Measurements from ENCODE around the gene NWD2.

Gene NWD2

GRCh38 chr4:37441231-37442061, 196.9 kb downstream of the NWD2 start:
- no peak for DNase-seq (ENCODE audit: low read depth)

GRCh38 chr4:37442062-37442323, 197.4 kb downstream of the NWD2 start:
- DNase-seq (ENCODE audit: low read depth) = no peak

GRCh38 chr4:37443137-37443536, 198.6 kb downstream of the NWD2 start:
- no peak for DNase-seq (ENCODE audit: low read depth)

GRCh38 chr4:37445023-37445422, 200.5 kb downstream of the NWD2 start:
- no peak for DNase-seq (ENCODE audit: low read depth)

GRCh38 chr4:37446016-37446415, 201.5 kb downstream of the NWD2 start:
- DNase-seq (ENCODE audit: low read depth) = no peak

- DNase-seq (ENCODE audit: low read depth) = no peak
Measured at GRCh38 chr4:37447886-37448285, 203.3 kb downstream of the NWD2 start.

- no peak for DNase-seq (ENCODE audit: low read depth)
Measured at GRCh38 chr4:37450309-37450708, 205.8 kb downstream of the NWD2 start.

GRCh38 chr4:37450911-37451310, 206.4 kb downstream of the NWD2 start:
- no peak for DNase-seq (ENCODE audit: low read depth)

- DNase-seq (ENCODE audit: low read depth) = no peak
Measured at GRCh38 chr4:37451656-37452055, 207.1 kb downstream of the NWD2 start.

- no peak for DNase-seq (ENCODE audit: low read depth)
Measured at GRCh38 chr4:37452952-37453280, 208.4 kb downstream of the NWD2 start.

GRCh38 chr4:37453281-37453998, 208.9 kb downstream of the NWD2 start:
- no peak for DNase-seq (ENCODE audit: low read depth)

- no peak for DNase-seq (ENCODE audit: low read depth)
Measured at GRCh38 chr4:37453999-37454800, 209.7 kb downstream of the NWD2 start.

- no peak for DNase-seq (ENCODE audit: low read depth)
Measured at GRCh38 chr4:37455301-37456131, 211.0 kb downstream of the NWD2 start.

GRCh38 chr4:37461801-37462200, 217.3 kb downstream of the NWD2 start:
- no peak for DNase-seq (ENCODE audit: low read depth)

GRCh38 chr4:37463033-37463856, 218.7 kb downstream of the NWD2 start:
- no peak for DNase-seq (ENCODE audit: low read depth)

GRCh38 chr4:37464373-37465128, 220.0 kb downstream of the NWD2 start:
- no peak for DNase-seq (ENCODE audit: low read depth)

- no peak for DNase-seq (ENCODE audit: low read depth)
Measured at GRCh38 chr4:37465296-37465695, 220.8 kb downstream of the NWD2 start.

GRCh38 chr4:37465845-37466244, 221.3 kb downstream of the NWD2 start:
- no peak for DNase-seq (ENCODE audit: low read depth)

GRCh38 chr4:37467223-37467622, 222.7 kb downstream of the NWD2 start:
- no peak for DNase-seq (ENCODE audit: low read depth)

- DNase-seq (ENCODE audit: low read depth) = no peak
Measured at GRCh38 chr4:37467824-37468223, 223.3 kb downstream of the NWD2 start.

- no peak for DNase-seq (ENCODE audit: low read depth)
Measured at GRCh38 chr4:37469286-37469685, 224.7 kb downstream of the NWD2 start.

Data from HS-5 (cell line).